ENCODE data around the gene PELI3. TPM values are rescaled to one million over a fixed set of nuclear protein-coding genes. Genes with fewer than 3 reads are reported as not detected.

The PELI3 gene
- total RNA-seq, 2 experiments from 2014 or later: 4.3 to 8.1 TPM

GRCh38 chr11:66484806-66485380 lies 18.2 kb downstream of the PELI3 start:
- ChIA-PET CTCF (ENCODE audit: unreplicated experiment) (no interaction called here), POLR2A (interaction anchor here (0.5 kb wide), 1 partner anchor 56 kb away, joined by 3 read pairs; no protein-coding TSS in a partner anchor)
- Histone ChIP-seq H2AFZ (ENCODE audit: low read length) (no peak overlapping the region), H3K4me3 (ENCODE audit: low read depth, low read length, poor library complexity, severe bottlenecking) (no peak overlapping the region), H3K4me2 (ENCODE audit: low read length) (no peak overlapping the region), H3K27ac (ENCODE audit: low read depth, low read length, poor library complexity, severe bottlenecking) (no peak overlapping the region), H3K79me2 (ENCODE audit: insufficient read depth, low read depth, low read length) (peaks cover 5% of the 10 kb centered on the region; the same call in 1 of the 2 replicates), H3K9me2 (ENCODE audit: insufficient read depth, low read length) (no peaks in the 10 kb centered on the region), H3K9me3 (ENCODE audit: low read length) (no peaks in the 10 kb centered on the region), H4K20me1 (ENCODE audit: insufficient read depth, low read length) (no peaks in the 10 kb centered on the region), H3K36me3 (ENCODE audit: insufficient read depth, low read length) (peaks cover 25% of the 10 kb centered on the region), H3K4me1 (ENCODE audit: insufficient read depth, low read length, poor library complexity, severe bottlenecking) (peaks cover 6% of the 10 kb centered on the region)
- no TSS peak for BruUV-seq (replicated peaks)
- no peak for TF ChIP-seq EZH2phosphoT487 (IDR thresholded peaks at IDR 0.05; ENCODE audit: borderline replicate concordance, low read depth, low read length)
- TF ChIP-seq, protein P1, sequence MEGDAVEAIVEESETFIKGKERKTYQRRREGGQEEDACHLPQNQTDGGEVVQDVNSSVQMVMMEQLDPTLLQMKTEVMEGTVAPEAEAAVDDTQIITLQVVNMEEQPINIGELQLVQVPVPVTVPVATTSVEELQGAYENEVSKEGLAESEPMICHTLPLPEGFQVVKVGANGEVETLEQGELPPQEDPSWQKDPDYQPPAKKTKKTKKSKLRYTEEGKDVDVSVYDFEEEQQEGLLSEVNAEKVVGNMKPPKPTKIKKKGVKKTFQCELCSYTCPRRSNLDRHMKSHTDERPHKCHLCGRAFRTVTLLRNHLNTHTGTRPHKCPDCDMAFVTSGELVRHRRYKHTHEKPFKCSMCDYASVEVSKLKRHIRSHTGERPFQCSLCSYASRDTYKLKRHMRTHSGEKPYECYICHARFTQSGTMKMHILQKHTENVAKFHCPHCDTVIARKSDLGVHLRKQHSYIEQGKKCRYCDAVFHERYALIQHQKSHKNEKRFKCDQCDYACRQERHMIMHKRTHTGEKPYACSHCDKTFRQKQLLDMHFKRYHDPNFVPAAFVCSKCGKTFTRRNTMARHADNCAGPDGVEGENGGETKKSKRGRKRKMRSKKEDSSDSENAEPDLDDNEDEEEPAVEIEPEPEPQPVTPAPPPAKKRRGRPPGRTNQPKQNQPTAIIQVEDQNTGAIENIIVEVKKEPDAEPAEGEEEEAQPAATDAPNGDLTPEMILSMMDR (conservative IDR thresholded peaks at IDR 0.05; ENCODE audit: low read length): no peak
- no peak for DNase-seq (ENCODE audit: low spot score)
- intact Hi-C loops (cut with micrococcal nuclease; ENCODE audit: unreplicated experiment): loop anchor here (5.0 kb wide), 1 partner anchor 357 kb away; the partner anchor contains the start of gene RCE1

- no peaks in the 10 kb centered on the region for H3K4me1 ChIP-seq (ENCODE audit: insufficient read depth, low read length, poor library complexity, severe bottlenecking)
- DNase-seq (ENCODE audit: low spot score): no peak
- TF ChIP-seq, protein P1 (conservative IDR thresholded peaks at IDR 0.05; ENCODE audit: low read length): no peak
- intact Hi-C loops (cut with micrococcal nuclease; ENCODE audit: unreplicated experiment): no loop called here
- POLR2A ChIA-PET: no interaction called here
- no peak overlapping the region for H3K4me3 ChIP-seq (ENCODE audit: low read depth, low read length, poor library complexity, severe bottlenecking)
- no peaks in the 10 kb centered on the region for H3K9me2 ChIP-seq (ENCODE audit: insufficient read depth, low read length)
- CTCF ChIA-PET (ENCODE audit: unreplicated experiment): no interaction called here
- no peak overlapping the region for H3K27ac ChIP-seq (ENCODE audit: low read depth, low read length, poor library complexity, severe bottlenecking)
- no peak overlapping the region for H2AFZ ChIP-seq (ENCODE audit: low read length)
- H4K20me1 ChIP-seq (ENCODE audit: insufficient read depth, low read length): no peaks in the 10 kb centered on the region
- no peaks in the 10 kb centered on the region for H3K79me2 ChIP-seq (ENCODE audit: insufficient read depth, low read depth, low read length)
- no peak overlapping the region for H3K4me2 ChIP-seq (ENCODE audit: low read length)
- H3K9me3 ChIP-seq (ENCODE audit: low read length): no peaks in the 10 kb centered on the region
- peaks cover 24% of the 10 kb centered on the region; the same call in 1 of the 2 replicates for H3K36me3 ChIP-seq (ENCODE audit: insufficient read depth, low read length)
- BruUV-seq (replicated peaks): no TSS peak
These were observed 22.3 kb downstream of the PELI3 start for GRCh38 chr11:66488957-66489356.

- H3K9me2 ChIP-seq (ENCODE audit: insufficient read depth, low read length): no peaks in the 10 kb centered on the region
- DNase-seq (ENCODE audit: low spot score): no peak
- no peaks in the 10 kb centered on the region for H4K20me1 ChIP-seq (ENCODE audit: insufficient read depth, low read length)
- intact Hi-C loops (cut with micrococcal nuclease; ENCODE audit: unreplicated experiment): no loop called here
- H3K79me2 ChIP-seq (ENCODE audit: insufficient read depth, low read depth, low read length): no peaks in the 10 kb centered on the region
- H3K9me3 ChIP-seq (ENCODE audit: low read length): no peaks in the 10 kb centered on the region
- no peak overlapping the region for H3K27ac ChIP-seq (ENCODE audit: low read depth, low read length, poor library complexity, severe bottlenecking)
- no TSS peak for BruUV-seq (replicated peaks)
- TF ChIP-seq, protein P1 (conservative IDR thresholded peaks at IDR 0.05; ENCODE audit: low read length): no peak
- TF ChIP-seq EZH2phosphoT487 (IDR thresholded peaks at IDR 0.05; ENCODE audit: borderline replicate concordance, low read depth, low read length): no peak
- POLR2A ChIA-PET: no interaction called here
- H3K4me2 ChIP-seq (ENCODE audit: low read length): no peak overlapping the region
- no peak overlapping the region for H3K4me3 ChIP-seq (ENCODE audit: low read depth, low read length, poor library complexity, severe bottlenecking)
- no peaks in the 10 kb centered on the region for H3K4me1 ChIP-seq (ENCODE audit: insufficient read depth, low read length, poor library complexity, severe bottlenecking)
- H3K36me3 ChIP-seq (ENCODE audit: insufficient read depth, low read length): peaks cover 24% of the 10 kb centered on the region; the same call in 1 of the 2 replicates
- H2AFZ ChIP-seq (ENCODE audit: low read length): no peak overlapping the region
- CTCF ChIA-PET (ENCODE audit: unreplicated experiment): no interaction called here
These were observed 22.9 kb downstream of the PELI3 start for GRCh38 chr11:66489636-66490035.
